GM12878 (cell line): Measurements from ENCODE around the gene ALCAM. TPM values are rescaled to one million over a fixed set of nuclear protein-coding genes. Genes with fewer than 3 reads are reported as not detected.

Experiments
- ATAC-seq: fragments of 200-7000 bp; cut with Tn5 transposase; 3 replicates; pipeline ENCODE4 v1.9.1; 2020; ENCODE audit warnings: mild to moderate bottlenecking, moderate library complexity
- BruUV-seq: library from RNA; stranded (reverse); fragments of 400-500 nt; replicated peaks from 2 replicates; lab custom pipeline; 2021; lab: Mats Ljungman, UMichigan
- CTCF ChIA-PET: fragments of 300-600 bp; sonication (Branson Sonifier 250); formaldehyde crosslinking; extraction: SDS; loops from one replicate; lab custom pipeline; 2021; ENCODE audit warnings: inconsistent platforms; lab: Yijun Ruan, JAX
- POLR2A ChIA-PET: fragments of 350-600 bp; formaldehyde crosslinking; extraction: SDS; loops from one replicate; lab custom pipeline; 2021; ENCODE audit warnings: inconsistent platforms; lab: Charles Lee
- RAD21 ChIA-PET: fragments of 300-600 bp; sonication (Branson Sonifier 250); formaldehyde crosslinking; loops from one replicate; lab custom pipeline; 2023; ENCODE audit warnings: antibody characterized with exemption; ENCODE audit not compliant: unreplicated experiment; lab: Charles Lee
- SMC1A ChIA-PET: fragments of 300-600 bp; sonication (Branson Sonifier 250); formaldehyde crosslinking; loops from one replicate; lab custom pipeline; 2023; ENCODE audit not compliant: unreplicated experiment, uncharacterized antibody; lab: Charles Lee
- DNase-seq: peaks from one replicate; pipeline ENCODE4 v3.0.0-alpha.2; 2011; ENCODE audit warnings: low read depth, low spot score
- FAIRE-seq: peaks from 3 replicates; lab custom pipeline; 2011; peaks lifted over from hg19 to GRCh38; lab: Jason Lieb, UNC
- H2AFZ ChIP-seq: 2 replicates; pipeline ENCODE4 v1.6.0; 2011; ENCODE audit warnings: low read depth, low read length, control low read depth; ENCODE audit not compliant: control insufficient read depth
- H3K27ac ChIP-seq: 2 replicates; pipeline ENCODE4 v1.5.1; 2011; ENCODE audit warnings: control low read depth; ENCODE audit not compliant: control insufficient read depth, insufficient read depth
- H3K27me3 ChIP-seq, 2 experiments: replicated peaks in 1 of 2; 2 replicates each; pipeline versions ENCODE4 v1.6.0 to v1.6.1; 2011; ENCODE audit warnings: low read length in 1 of 2; ENCODE audit not compliant: control insufficient read depth in 2 of 2, insufficient read depth in 2 of 2
- H3K36me3 ChIP-seq, 2 experiments: 2 replicates each; pipeline ENCODE4 v1.5.1; 2011; ENCODE audit warnings: low read length in 1 of 2; ENCODE audit not compliant: control insufficient read depth in 2 of 2, insufficient read depth in 2 of 2
- H3K4me1 ChIP-seq: 2 replicates; pipeline ENCODE4 v1.6.1; 2011; ENCODE audit warnings: mild to moderate bottlenecking, low read length, moderate library complexity, mixed read lengths; ENCODE audit not compliant: control insufficient read depth, insufficient read depth
- H3K4me2 ChIP-seq: 2 replicates; pipeline ENCODE4 v1.6.0; 2011; ENCODE audit warnings: control low read depth; ENCODE audit not compliant: control insufficient read depth, insufficient read depth
- H3K4me3 ChIP-seq: fragments of 200-600 bp; sonication (generic); 2 replicates; pipeline ENCODE4 v1.5.1; 2016
- H3K79me2 ChIP-seq: 2 replicates; pipeline ENCODE4 v1.6.0; 2011; ENCODE audit warnings: low read length; ENCODE audit not compliant: control insufficient read depth, insufficient read depth
- H3K9ac ChIP-seq: 2 replicates; pipeline ENCODE4 v1.8.0; 2011; ENCODE audit warnings: low read length, control low read depth, mixed read lengths; ENCODE audit not compliant: control insufficient read depth, insufficient read depth
- H3K9me3 ChIP-seq: replicated peaks from 3 replicates; pipeline ENCODE4 v1.5.1; 2011; ENCODE audit warnings: mild to moderate bottlenecking, low read length; ENCODE audit not compliant: control insufficient read depth, insufficient read depth
- H4K20me1 ChIP-seq: 2 replicates; pipeline ENCODE4 v1.6.0; 2011; ENCODE audit not compliant: control insufficient read depth, insufficient read depth
- ASH2L ChIP-seq: fragments of 300-600, 200-600 bp; sonication (generic); IDR thresholded peaks from 2 replicates; pipeline ENCODE4 v1.6.1; 2017; ENCODE audit warnings: low read depth, mild to moderate bottlenecking, borderline replicate concordance
- CBX5 ChIP-seq: sonication (generic); IDR thresholded peaks from 2 replicates; pipeline ENCODE4 v1.6.1; 2016; ENCODE audit warnings: low read depth, moderate library complexity, mild to moderate bottlenecking, inconsistent platforms
- IKZF1 ChIP-seq: fragments of 450-650 bp; conservative IDR thresholded peaks from 2 replicates; pipeline ENCODE4 v1.6.1; 2017; ENCODE audit warnings: antibody characterized with exemption, mild to moderate bottlenecking
- IKZF2 ChIP-seq, 2 experiments: fragments of 450-650 bp; IDR thresholded peaks; 2 replicates each; pipeline ENCODE4 v1.6.1; 2017; ENCODE audit warnings: mild to moderate bottlenecking in 2 of 2, moderate library complexity in 2 of 2
- JUND ChIP-seq: IDR thresholded peaks from 2 replicates; pipeline ENCODE4 v1.6.1; 2012; ENCODE audit warnings: low read depth, mild to moderate bottlenecking, low read length, improper control_type of control experiment, moderate library complexity
- NFIC ChIP-seq: IDR thresholded peaks from 2 replicates; pipeline ENCODE4 v1.6.1; 2012; ENCODE audit warnings: low read depth, mild to moderate bottlenecking, inconsistent platforms, low read length, moderate library complexity
- NFXL1 ChIP-seq: fragments of 450-650 bp; IDR thresholded peaks from 2 replicates; pipeline ENCODE4 v1.6.1; 2017; ENCODE audit warnings: antibody characterized with exemption, mild to moderate bottlenecking, borderline replicate concordance
- NR2C1 ChIP-seq: fragments of 450-650 bp; IDR thresholded peaks from 2 replicates; pipeline ENCODE4 v1.6.1; 2017; ENCODE audit warnings: antibody characterized with exemption, mild to moderate bottlenecking, moderate library complexity
- SIX5 ChIP-seq: IDR thresholded peaks from 2 replicates; pipeline ENCODE4 v1.6.1; 2011; ENCODE audit warnings: mild to moderate bottlenecking, low read depth, low read length, moderate library complexity; ENCODE audit not compliant: severe bottlenecking
- TAF1 ChIP-seq: IDR thresholded peaks from 2 replicates; pipeline ENCODE4 v1.6.1; 2011; ENCODE audit warnings: mild to moderate bottlenecking, low read depth, low read length, borderline replicate concordance
- USF1 ChIP-seq: IDR thresholded peaks from 2 replicates; pipeline ENCODE4 v1.6.1; 2011; ENCODE audit warnings: borderline replicate concordance, low read depth, mild to moderate bottlenecking, moderate library complexity, mixed read lengths, low read length; ENCODE audit not compliant: insufficient read depth; ENCODE audit errors: extremely low read length
- ZBTB40 ChIP-seq: fragments of 450-650 bp; IDR thresholded peaks from 2 replicates; pipeline ENCODE4 v1.6.1; 2016; ENCODE audit warnings: mild to moderate bottlenecking, moderate library complexity, borderline replicate concordance
- ZSCAN29 ChIP-seq: fragments of 450-650 bp; IDR thresholded peaks from 2 replicates; pipeline ENCODE4 v1.6.1; 2017; ENCODE audit warnings: mild to moderate bottlenecking, moderate library complexity
- WGBS: methylation state at CpG from one replicate; pipeline ENCODE4 v1.1.6; 2016; ENCODE audit warnings: low lambda C conversion rate; ENCODE audit not compliant: insufficient replicate concordance, insufficient coverage; ENCODE audit errors: missing lambda C conversion rate; 5-methylcytosine and 5-hydroxymethylcytosine counted together
- in situ Hi-C: fragments of 300-500 bp; cut with MboI; formaldehyde crosslinking; loops from 9 replicates; pipeline ENCODE4 v1.14.3; 2018; ENCODE audit warnings: mixed read lengths
- intact Hi-C: fragments of 100-400 bp; cut with micrococcal nuclease; formaldehyde crosslinking; loops from one replicate; pipeline ENCODE4 v1.14.2; 2022; ENCODE audit not compliant: unreplicated experiment
- polyA plus RNA-seq, 11 experiments: library from polyadenylated mRNA; depleted of rRNA in 4 of 11; unstranded in 6 of 11; stranded (reverse) in 5 of 11; fragments of >200 nt; fragmentation: Nextera tagmentation in 4 of 11; fragmentation: Illumina TruSeq in 1 of 11; extraction: Ambion mirVana in 4 of 11; extraction: Trizol in 1 of 11; gene quantifications; 1 replicate in 1 of 11; 2 replicates in 10 of 11; pipeline versions ENCODE4 v1.2.1 to v1.2.3, GENCODE V29; 2011 to 2016; ENCODE audit warnings: inconsistent platforms in 2 of 11, missing spikeins in 2 of 11, low read depth in 1 of 11
- total RNA-seq, 4 experiments: library from RNA; depleted of rRNA in 3 of 4; stranded (reverse); fragments of >200 nt in 3 of 4; fragmentation: Illumina TruSeq in 1 of 4; extraction: Trizol in 1 of 4; gene quantifications; 2 replicates each; pipeline versions ENCODE4 v1.2.1 to v1.2.3, GENCODE V29; 2013 to 2021

The ALCAM gene
- total and polyA plus RNA-seq, 10 of the 15 experiments (the other 5 are each of a cell fraction or from before 2014, with no cell fraction given), result 12.2 to 54.2 (median 32.6) TPM

GRCh38 chr3:105440113-105440512 lies 73.4 kb downstream of the ALCAM start:
- H3K9me3 ChIP-seq, result no peaks in the 10 kb centered on the region; the same call in 1 of the 3 replicates
- BruUV-seq, result no TSS peak

More at GRCh38 chr3:105440113-105440512, 73.4 kb downstream of the ALCAM start:
- DNase-seq, result no peak
- POLR2A ChIA-PET, result no interaction called here
- SMC1A ChIA-PET, result no interaction called here
- no peaks in the 10 kb centered on the region for H4K20me1 ChIP-seq
- no peak overlapping the region for H2AFZ ChIP-seq
- no peak overlapping the region for H3K27ac ChIP-seq
- H3K4me1 ChIP-seq, result no peaks in the 10 kb centered on the region
- no peaks in the 10 kb centered on the region for H3K79me2 ChIP-seq
- no peak overlapping the region for H3K9ac ChIP-seq
- FAIRE-seq, result no peak
- RAD21 ChIA-PET, result no interaction called here
- TF ChIP-seq CBX5 (no peak), ZSCAN29 (no peak), NR2C1 (no peak), SIX5 (no peak), USF1 (no peak), IKZF2 (IDR thresholded peaks at IDR 0.05) (no peak), ZBTB40 (no peak), TAF1 (no peak), NFIC (no peak), NFXL1 (no peak), ASH2L (no peak), IKZF1 (no peak), JUND (no peak)
- WGBS, result 93% methylated on average over 3 of the region's 3 CpGs
- H3K4me3 ChIP-seq, result no peak overlapping the region
- in situ Hi-C loops (no loop called here), intact Hi-C loops (no loop called here)
- CTCF ChIA-PET, result no interaction called here
- H3K4me2 ChIP-seq, result no peak overlapping the region
- ATAC-seq, result no peak
- H3K36me3 ChIP-seq, result no peaks in the 10 kb centered on the region
- H3K27me3 ChIP-seq, result no peaks in the 10 kb centered on the region
